CD8-positive, alpha-beta memory T cell (primary cell): ENCODE measurements around the gene RNF11. TPM values are rescaled to one million over a fixed set of nuclear protein-coding genes. Genes with fewer than 3 reads are reported as not detected.
A peak's percentile ranks its signal among the peaks of the same experiment; 100 is the strongest.

Experiments used
- CTCF ChIA-PET: fragments of 350-600 bp; sonication (Branson Sonifier 250); formaldehyde crosslinking; loops from one replicate; lab custom pipeline; 2021; ENCODE audit warnings: antibody characterized with exemption; lab: Charles Lee
- POLR2A ChIA-PET: fragments of 350-600 bp; sonication (Branson Sonifier 250); formaldehyde crosslinking; loops from one replicate; lab custom pipeline; 2021; ENCODE audit warnings: antibody characterized with exemption; lab: Charles Lee
- DNase-seq, 5 donors: peaks; one replicate each; pipeline versions ENCODE4 v3.0.0 to v3.0.0-alpha.2; 2020 to 2022; ENCODE audit warnings: mixed read lengths in 1 of 5
- H3K27ac ChIP-seq: one replicate; pipeline ENCODE4 v1.7.0; 2013; ENCODE audit warnings: low read depth, mild to moderate bottlenecking, low read length, moderate library complexity
- H3K27me3 ChIP-seq: 2 replicates; pipeline ENCODE4 v1.7.0; 2013; ENCODE audit warnings: low read length, mild to moderate bottlenecking; ENCODE audit not compliant: insufficient read depth, poor library complexity, severe bottlenecking
- H3K36me3 ChIP-seq: 2 replicates; pipeline ENCODE4 v1.7.0; 2013; ENCODE audit warnings: mild to moderate bottlenecking, low read length, moderate library complexity; ENCODE audit not compliant: insufficient read depth
- H3K4me1 ChIP-seq: 2 replicates; pipeline ENCODE4 v1.7.0; 2013; ENCODE audit warnings: mild to moderate bottlenecking, low read length, moderate library complexity; ENCODE audit not compliant: insufficient read depth
- H3K4me3 ChIP-seq: 2 replicates; pipeline ENCODE4 v1.7.0; 2013; ENCODE audit warnings: mild to moderate bottlenecking, low read length
- H3K9me3 ChIP-seq: 2 replicates; pipeline ENCODE4 v1.7.0; 2013; ENCODE audit warnings: mild to moderate bottlenecking, low read length
- H3K27ac Mint-ChIP-seq, 8 donors: one replicate each; pipeline ENCODE4 v1.8.0; 2020 to 2021; ENCODE audit warnings: mixed read lengths in 8 of 8, mild to moderate bottlenecking in 6 of 8, inconsistent platforms in 3 of 8, moderate library complexity in 3 of 8
- H3K27me3 Mint-ChIP-seq, 2 donors: one replicate each; pipeline ENCODE4 v1.8.0; 2020 to 2021; ENCODE audit warnings: mixed read lengths in 2 of 2, mild to moderate bottlenecking in 1 of 2, moderate library complexity in 1 of 2
- H3K36me3 Mint-ChIP-seq, 3 donors: one replicate each; pipeline ENCODE4 v1.8.0; 2020 to 2021; ENCODE audit warnings: mixed read lengths in 3 of 3, inconsistent platforms in 1 of 3, mild to moderate bottlenecking in 1 of 3
- H3K4me1 Mint-ChIP-seq, 3 donors: one replicate each; pipeline ENCODE4 v1.8.0; 2020 to 2021; ENCODE audit warnings: mixed read lengths in 3 of 3, inconsistent platforms in 1 of 3, mild to moderate bottlenecking in 1 of 3
- H3K4me3 Mint-ChIP-seq, 7 donors: one replicate each; pipeline ENCODE4 v1.8.0; 2020 to 2021; ENCODE audit warnings: mixed read lengths in 7 of 7, mild to moderate bottlenecking in 6 of 7, moderate library complexity in 4 of 7, inconsistent platforms in 2 of 7
- H3K9me3 Mint-ChIP-seq, 5 donors: one replicate each; pipeline ENCODE4 v1.8.0; 2020 to 2022; ENCODE audit warnings: mixed read lengths in 5 of 5, mild to moderate bottlenecking in 3 of 5, moderate library complexity in 2 of 5, inconsistent platforms in 1 of 5
- polyA plus RNA-seq: library from polyadenylated mRNA; unstranded; fragments of 300-500 nt; fragmentation: Illumina TruSeq; gene quantifications from one replicate; pipeline ENCODE4 v1.2.3, GENCODE V29; 2021
- total RNA-seq, 2 experiments: library from RNA; stranded (reverse); gene quantifications; one replicate each; pipeline ENCODE4 v1.2.3, GENCODE V29; 2021

The RNF11 gene
- total and polyA plus RNA-seq, 3 experiments from 2014 or later, result 31.1 to 40.1 (median 37.4) TPM

GRCh38 chr1:51268634-51269033, 32.6 kb downstream of the RNF11 start:
- H3K4me3 ChIP-seq, result no peak overlapping the region
- Mint-ChIP-seq H3K27ac (peak overlapping the region in 2 of 8 donors; percentile 11 to 71), H3K4me3 (no peak overlapping the region)

GRCh38 chr1:51270751-51271150, 34.7 kb downstream of the RNF11 start:
- ChIA-PET CTCF (no interaction called here), POLR2A (no interaction called here)
- H3K27me3 ChIP-seq, result no peaks in the 10 kb centered on the region
- Mint-ChIP-seq H3K4me3 (no peak overlapping the region), H3K36me3 (peaks cover 0 to 57% (median 21%) of the 10 kb centered on the region in 3 donors), H3K9me3 (no peaks in the 10 kb centered on the region), H3K27me3 (no peaks in the 10 kb centered on the region), H3K4me1 (peaks cover 27 to 32% (median 30%) of the 10 kb centered on the region in 3 donors), H3K27ac (peak overlapping the region in 1 of 8 donors; percentile 26)
- no peak overlapping the region for H3K4me3 ChIP-seq
- H3K27ac ChIP-seq, result no peak overlapping the region
- peaks cover 8% of the 10 kb centered on the region for H3K4me1 ChIP-seq
- DNase-seq, result no peak
- peaks cover 9% of the 10 kb centered on the region for H3K36me3 ChIP-seq
- H3K9me3 ChIP-seq, result no peaks in the 10 kb centered on the region

More at GRCh38 chr1:51268634-51269033, 32.6 kb downstream of the RNF11 start:
- Histone ChIP-seq H3K27me3 (no peaks in the 10 kb centered on the region), H3K27ac (no peak overlapping the region), H3K4me1 (peaks cover 10% of the 10 kb centered on the region), H3K9me3 (no peaks in the 10 kb centered on the region), H3K36me3 (peaks cover 9% of the 10 kb centered on the region)
- no peaks in the 10 kb centered on the region for H3K9me3 Mint-ChIP-seq
- DNase-seq, result no peak
- H3K4me1 Mint-ChIP-seq, result peaks cover 42 to 53% (median 51%) of the 10 kb centered on the region in 3 donors
- no peaks in the 10 kb centered on the region for H3K27me3 Mint-ChIP-seq
- ChIA-PET CTCF (no interaction called here), POLR2A (no interaction called here)
- H3K36me3 Mint-ChIP-seq, result peaks cover 0 to 48% (median 17%) of the 10 kb centered on the region in 3 donors

GRCh38 chr1:51272916-51273315, 36.8 kb downstream of the RNF11 start:
- ChIA-PET POLR2A (no interaction called here), CTCF (no interaction called here)
- Mint-ChIP-seq H3K4me1 (peaks cover 9 to 11% (median 10%) of the 10 kb centered on the region in 3 donors), H3K9me3 (no peaks in the 10 kb centered on the region), H3K27me3 (no peaks in the 10 kb centered on the region), H3K27ac (peak overlapping the region in 1 of 8 donors; percentile 23), H3K4me3 (no peak overlapping the region), H3K36me3 (peaks cover 0 to 70% (median 23%) of the 10 kb centered on the region in 3 donors)
- no peak overlapping the region for H3K4me3 ChIP-seq
- H3K36me3 ChIP-seq, result peaks cover 9% of the 10 kb centered on the region
- no peak overlapping the region for H3K27ac ChIP-seq
- DNase-seq, result no peak
- H3K9me3 ChIP-seq, result no peaks in the 10 kb centered on the region
- H3K4me1 ChIP-seq, result no peaks in the 10 kb centered on the region
- no peaks in the 10 kb centered on the region for H3K27me3 ChIP-seq

GRCh38 chr1:51274676-51275075, 38.6 kb downstream of the RNF11 start:
- H3K4me1 ChIP-seq, result no peaks in the 10 kb centered on the region
- H3K27ac Mint-ChIP-seq, result no peak overlapping the region
- H3K9me3 Mint-ChIP-seq, result no peaks in the 10 kb centered on the region
- peaks cover 9% of the 10 kb centered on the region for H3K36me3 ChIP-seq
- H3K36me3 Mint-ChIP-seq, result peaks cover 0 to 61% (median 22%) of the 10 kb centered on the region in 3 donors
- H3K27me3 ChIP-seq, result no peaks in the 10 kb centered on the region
- H3K4me1 Mint-ChIP-seq, result peaks cover 0 to 3% (median 2%) of the 10 kb centered on the region in 3 donors
- no peak overlapping the region for H3K27ac ChIP-seq
- H3K4me3 Mint-ChIP-seq, result no peak overlapping the region
- POLR2A ChIA-PET, result no interaction called here
- no peaks in the 10 kb centered on the region for H3K27me3 Mint-ChIP-seq
- CTCF ChIA-PET, result no interaction called here
- no peak overlapping the region for H3K4me3 ChIP-seq
- no peaks in the 10 kb centered on the region for H3K9me3 ChIP-seq
- no peak for DNase-seq

GRCh38 chr1:51276286-51276685, 40.2 kb downstream of the RNF11 start:
- ChIA-PET POLR2A (no interaction called here), CTCF (interaction anchor here (1.0 to 1.6 kb wide), 2 partner anchors 20 to 30 kb away, joined by 3 to 6 read pairs; no protein-coding TSS in a partner anchor)
- Histone ChIP-seq H3K27ac (no peak overlapping the region), H3K4me3 (no peak overlapping the region), H3K27me3 (no peaks in the 10 kb centered on the region), H3K4me1 (no peaks in the 10 kb centered on the region), H3K36me3 (peaks cover under 1% of the 10 kb centered on the region), H3K9me3 (no peaks in the 10 kb centered on the region)
- DNase-seq, result no peak
- peaks cover 0 to 3% of the 10 kb centered on the region in 2 donors for H3K27me3 Mint-ChIP-seq
- no peaks in the 10 kb centered on the region for H3K9me3 Mint-ChIP-seq
- peaks cover 0 to 46% (median 15%) of the 10 kb centered on the region in 3 donors for H3K36me3 Mint-ChIP-seq
- H3K4me1 Mint-ChIP-seq, result no peaks in the 10 kb centered on the region
- H3K27ac Mint-ChIP-seq, result peak overlapping the region in 3 of 8 donors; percentile 14 to 82 (median 47)
- H3K4me3 Mint-ChIP-seq, result no peak overlapping the region

- Histone ChIP-seq H3K9me3 (no peaks in the 10 kb centered on the region), H3K4me1 (no peaks in the 10 kb centered on the region), H3K36me3 (no peaks in the 10 kb centered on the region), H3K4me3 (no peak overlapping the region), H3K27me3 (no peaks in the 10 kb centered on the region), H3K27ac (no peak overlapping the region)
- H3K27me3 Mint-ChIP-seq, result peaks cover 0 to 3% of the 10 kb centered on the region in 2 donors
- no peak overlapping the region for H3K4me3 Mint-ChIP-seq
- POLR2A ChIA-PET, result no interaction called here
- peaks cover 1 to 7% (median 5%) of the 10 kb centered on the region in 3 donors for H3K4me1 Mint-ChIP-seq
- CTCF ChIA-PET, result no interaction called here
- no peak overlapping the region for H3K27ac Mint-ChIP-seq
- H3K9me3 Mint-ChIP-seq, result no peaks in the 10 kb centered on the region
- H3K36me3 Mint-ChIP-seq, result peaks cover 3 to 17% (median 6%) of the 10 kb centered on the region in 3 donors
- DNase-seq, result no peak
These were observed 44.4 kb downstream of the RNF11 start for GRCh38 chr1:51280321-51280978.

- H3K4me3 Mint-ChIP-seq, result no peak overlapping the region
- Histone ChIP-seq H3K4me1 (no peaks in the 10 kb centered on the region), H3K4me3 (no peak overlapping the region), H3K9me3 (no peaks in the 10 kb centered on the region), H3K27me3 (no peaks in the 10 kb centered on the region), H3K36me3 (no peaks in the 10 kb centered on the region), H3K27ac (no peak overlapping the region)
- peaks cover 1 to 7% (median 5%) of the 10 kb centered on the region in 3 donors for H3K4me1 Mint-ChIP-seq
- ChIA-PET POLR2A (no interaction called here), CTCF (no interaction called here)
- no peak overlapping the region for H3K27ac Mint-ChIP-seq
- H3K27me3 Mint-ChIP-seq, result peaks cover 0 to 3% of the 10 kb centered on the region in 2 donors
- H3K36me3 Mint-ChIP-seq, result peaks cover 3 to 6% (median 6%) of the 10 kb centered on the region in 3 donors
- no peaks in the 10 kb centered on the region for H3K9me3 Mint-ChIP-seq
- DNase-seq, result no peak
These were observed 45.7 kb downstream of the RNF11 start for GRCh38 chr1:51281807-51282206.

GRCh38 chr1:51282605-51283004, 46.5 kb downstream of the RNF11 start:
- ChIA-PET POLR2A (no interaction called here), CTCF (no interaction called here)
- no peak overlapping the region for H3K4me3 Mint-ChIP-seq

More at GRCh38 chr1:51282605-51283004, 46.5 kb downstream of the RNF11 start:
- Mint-ChIP-seq H3K36me3 (peaks cover 1 to 5% (median 3%) of the 10 kb centered on the region in 3 donors), H3K4me1 (peaks cover 1 to 7% (median 5%) of the 10 kb centered on the region in 3 donors), H3K27ac (no peak overlapping the region), H3K27me3 (peaks cover 0 to 3% of the 10 kb centered on the region in 2 donors), H3K9me3 (no peaks in the 10 kb centered on the region)
- H3K27ac ChIP-seq, result no peak overlapping the region
- H3K4me1 ChIP-seq, result no peaks in the 10 kb centered on the region
- no peaks in the 10 kb centered on the region for H3K9me3 ChIP-seq
- H3K4me3 ChIP-seq, result no peak overlapping the region
- no peak for DNase-seq
- no peaks in the 10 kb centered on the region for H3K36me3 ChIP-seq
- no peaks in the 10 kb centered on the region for H3K27me3 ChIP-seq
